T-helper 17 cell (primary cell): ENCODE data around the gene YWHAQ. TPM values are rescaled to one million over a fixed set of nuclear protein-coding genes. Genes with fewer than 3 reads are reported as not detected.
"Not testable (repeated sequence)": the region's sequence is repeated elsewhere in the genome, so short reads cannot be mapped to it uniquely, and the experiment has no call there.

Experiments
- ATAC-seq: fragments of 150-1000 bp; cut with Tn5 transposase; 2 replicates; pipeline ENCODE4 v1.10.0; 2021; ENCODE audit warnings: mild to moderate bottlenecking, moderate library complexity
- DNase-seq, 3 donors: peaks; one replicate each; pipeline versions ENCODE4 v3.0.0 to v3.0.0-alpha.2; 2020 to 2021
- H3K9me3 ChIP-seq: one replicate; pipeline ENCODE4 v1.7.0; 2013; ENCODE audit warnings: low read length, mild to moderate bottlenecking; ENCODE audit not compliant: control insufficient read depth, poor library complexity, severe bottlenecking
- H3K27ac Mint-ChIP-seq: one replicate; pipeline ENCODE4 v1.8.0; 2022; ENCODE audit warnings: mild to moderate bottlenecking, moderate library complexity, mixed read lengths
- H3K27me3 Mint-ChIP-seq: one replicate; pipeline ENCODE4 v1.8.0; 2022; ENCODE audit warnings: mixed read lengths
- H3K36me3 Mint-ChIP-seq: one replicate; pipeline ENCODE4 v1.8.0; 2022; ENCODE audit warnings: low read depth, mixed read lengths
- H3K4me1 Mint-ChIP-seq: one replicate; pipeline ENCODE4 v1.8.0; 2022; ENCODE audit warnings: mild to moderate bottlenecking, mixed read lengths
- H3K4me3 Mint-ChIP-seq: one replicate; pipeline ENCODE4 v1.8.0; 2022; ENCODE audit warnings: mild to moderate bottlenecking, moderate library complexity, mixed read lengths
- total RNA-seq, 4 donors: library from RNA in 2 of 4; stranded (reverse) in 2 of 4; gene quantifications; one replicate each; pipeline ENCODE4 v1.2.3 and lab custom pipeline; 2022 to 2026

YWHAQ gene
- total RNA-seq, 2 donors from 2014 or later: 176 to 189 TPM

GRCh38 chr2:9592699-9593098 lies 38.1 kb downstream of the YWHAQ start:
- Mint-ChIP-seq H3K27me3 (no peaks in the 10 kb centered on the region), H3K4me3 (no peak overlapping the region), H3K36me3 (peaks cover 3% of the 10 kb centered on the region), H3K4me1 (peaks cover 34% of the 10 kb centered on the region), H3K27ac (peak overlapping the region; percentile 89)
- no peaks in the 10 kb centered on the region for H3K9me3 ChIP-seq
- DNase-seq (no peak), ATAC-seq (no peak)

DNA sequence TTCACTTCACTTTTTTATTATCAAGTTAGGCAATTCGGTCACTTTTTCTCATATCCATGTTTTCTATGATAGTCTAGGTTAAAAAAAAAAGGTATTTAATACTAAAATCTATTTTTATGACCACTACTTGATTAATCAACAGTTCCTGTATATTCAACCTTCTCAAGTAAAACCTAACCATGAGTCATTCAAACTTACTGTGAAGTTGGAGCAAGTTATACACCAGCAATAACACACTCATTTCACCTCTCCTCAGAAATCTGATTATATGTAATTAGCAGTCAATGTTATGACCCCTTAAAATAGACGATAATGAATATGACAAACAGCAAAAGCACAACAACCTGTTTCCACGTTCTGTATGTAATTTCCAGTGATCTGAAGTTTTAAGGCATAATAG lies 40.2 kb downstream of the YWHAQ start:
- H3K4me3 Mint-ChIP-seq: no peak overlapping the region
- peaks cover 9% of the 10 kb centered on the region for H3K36me3 Mint-ChIP-seq
- H3K9me3 ChIP-seq: no peaks in the 10 kb centered on the region
- ATAC-seq: no peak
- DNase-seq: no peak
- no peaks in the 10 kb centered on the region for H3K27me3 Mint-ChIP-seq
- H3K4me1 Mint-ChIP-seq: peaks cover 25% of the 10 kb centered on the region
- peak overlapping the region; percentile 65 for H3K27ac Mint-ChIP-seq

GRCh38 chr2:9586465-9586864 lies 44.3 kb downstream of the YWHAQ start:
- DNase-seq (no peak), ATAC-seq (no peak)
- Mint-ChIP-seq H3K36me3 (peaks cover 6% of the 10 kb centered on the region), H3K4me1 (peaks cover 6% of the 10 kb centered on the region), H3K27me3 (no peaks in the 10 kb centered on the region), H3K27ac (peak overlapping the region; percentile 53), H3K4me3 (no peak overlapping the region)
- H3K9me3 ChIP-seq: no peaks in the 10 kb centered on the region

GRCh38 chr2:9585486-9585885 lies 45.3 kb downstream of the YWHAQ start:
- Mint-ChIP-seq H3K27ac (peak overlapping the region; percentile 53), H3K27me3 (no peaks in the 10 kb centered on the region), H3K4me3 (no peak overlapping the region), H3K36me3 (peaks cover 6% of the 10 kb centered on the region), H3K4me1 (peaks cover under 1% of the 10 kb centered on the region)
- ATAC-seq (no peak), DNase-seq (no peak)
- H3K9me3 ChIP-seq: no peaks in the 10 kb centered on the region

DNA sequence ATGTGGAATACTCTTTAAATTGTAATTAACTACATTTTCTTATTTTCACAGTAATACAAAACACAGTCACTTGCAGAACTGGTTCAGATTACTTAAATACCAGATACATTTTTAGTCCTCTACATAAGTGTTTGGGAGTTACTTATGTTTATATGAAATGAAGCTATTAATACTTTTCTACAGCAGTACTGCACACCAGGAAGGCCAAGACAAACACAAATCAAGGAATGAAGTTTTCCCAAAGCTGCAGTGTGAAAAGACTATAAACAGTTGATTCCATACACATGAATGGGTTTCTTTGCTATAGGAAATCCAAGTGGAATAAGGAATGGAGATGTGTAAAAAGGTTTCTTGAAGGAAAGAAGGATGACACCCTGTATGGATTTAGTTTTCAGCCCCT lies 45.9 kb downstream of the YWHAQ start:
- ATAC-seq, H3K4me3 Mint-ChIP-seq, H3K36me3 Mint-ChIP-seq, H3K27me3 Mint-ChIP-seq, H3K9me3 ChIP-seq, H3K4me1 Mint-ChIP-seq, DNase-seq: not testable (repeated sequence)
- H3K27ac Mint-ChIP-seq: peak overlapping the region; percentile 53

DNA sequence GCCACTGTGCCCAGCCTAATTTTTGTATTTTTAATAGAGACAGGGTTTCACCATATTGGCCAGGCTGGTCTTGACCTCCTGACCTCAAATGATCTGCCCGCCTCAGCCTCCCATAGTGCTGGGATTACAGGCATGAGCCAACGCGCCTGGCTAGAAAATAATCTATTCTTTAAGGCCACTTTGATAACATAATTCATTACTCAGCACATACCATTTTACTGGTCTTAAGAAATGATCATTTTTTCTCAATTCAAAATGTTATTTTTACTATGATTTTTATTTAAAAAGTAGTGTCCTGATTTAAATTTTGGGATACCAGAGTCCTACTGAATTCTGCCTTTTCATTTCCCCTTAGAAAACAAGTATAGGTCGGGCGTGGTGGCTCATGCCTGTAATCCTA lies 48.2 kb downstream of the YWHAQ start:
- H3K9me3 ChIP-seq: no peaks in the 10 kb centered on the region
- Mint-ChIP-seq H3K4me3 (no peak overlapping the region), H3K27me3 (no peaks in the 10 kb centered on the region), H3K36me3 (peaks cover 9% of the 10 kb centered on the region), H3K27ac (peak overlapping the region; percentile 87), H3K4me1 (peaks cover 4% of the 10 kb centered on the region)
- DNase-seq: no peak
- ATAC-seq: no peak

DNA sequence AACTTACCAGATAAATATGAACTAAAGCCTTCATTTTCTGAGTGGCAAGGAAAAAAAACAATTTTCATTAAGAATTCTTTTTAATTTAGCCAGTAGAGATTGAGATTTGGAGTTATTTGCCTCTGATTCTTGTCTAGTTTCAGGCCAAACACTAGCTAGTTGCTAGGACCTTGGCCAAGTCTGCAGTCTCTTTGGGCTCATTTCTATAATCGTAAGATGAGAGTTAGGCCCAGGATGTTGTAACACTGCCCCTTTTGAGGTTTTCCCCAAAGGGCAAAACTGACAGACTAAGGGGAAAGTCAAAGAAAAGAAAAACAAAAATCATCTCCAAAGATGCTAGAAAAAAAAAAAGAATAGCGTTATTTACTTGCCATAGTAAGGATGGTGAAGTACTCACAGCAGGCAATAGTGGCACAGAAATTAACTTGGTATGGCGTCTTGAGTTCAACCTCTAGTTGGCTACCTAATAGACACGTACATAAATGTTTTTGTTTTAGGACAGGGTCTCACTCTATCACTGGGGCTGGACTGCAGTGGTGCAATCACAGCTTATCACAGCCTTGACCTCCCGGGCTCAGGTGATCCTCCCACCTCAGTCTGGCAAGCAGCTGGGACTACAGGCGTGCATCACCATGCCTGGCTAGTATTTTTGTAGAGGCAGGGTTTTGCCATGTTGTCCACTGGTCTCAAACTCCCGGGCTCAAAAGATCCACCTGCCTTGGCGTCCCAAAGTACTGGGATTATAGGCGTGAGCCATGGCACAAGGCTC lies 52.1 kb downstream of the YWHAQ start:
- Mint-ChIP-seq H3K36me3 (peaks cover 3% of the 10 kb centered on the region), H3K4me3 (no peak overlapping the region), H3K4me1 (peaks cover 8% of the 10 kb centered on the region), H3K27ac (peak overlapping the region; percentile 87), H3K27me3 (no peaks in the 10 kb centered on the region)
- ATAC-seq (peak; percentile 3), DNase-seq (no peak)
- no peaks in the 10 kb centered on the region for H3K9me3 ChIP-seq

- no peaks in the 10 kb centered on the region for H3K9me3 ChIP-seq
- peaks cover 9% of the 10 kb centered on the region for H3K4me1 Mint-ChIP-seq
- no peak for ATAC-seq
- H3K27me3 Mint-ChIP-seq: no peaks in the 10 kb centered on the region
- peak overlapping the region; percentile 87 for H3K27ac Mint-ChIP-seq
- no peak for DNase-seq
- no peak overlapping the region for H3K4me3 Mint-ChIP-seq
- no peaks in the 10 kb centered on the region for H3K36me3 Mint-ChIP-seq
Measured at GRCh38 chr2:9574331-9574730, 56.5 kb downstream of the YWHAQ start.

DNA sequence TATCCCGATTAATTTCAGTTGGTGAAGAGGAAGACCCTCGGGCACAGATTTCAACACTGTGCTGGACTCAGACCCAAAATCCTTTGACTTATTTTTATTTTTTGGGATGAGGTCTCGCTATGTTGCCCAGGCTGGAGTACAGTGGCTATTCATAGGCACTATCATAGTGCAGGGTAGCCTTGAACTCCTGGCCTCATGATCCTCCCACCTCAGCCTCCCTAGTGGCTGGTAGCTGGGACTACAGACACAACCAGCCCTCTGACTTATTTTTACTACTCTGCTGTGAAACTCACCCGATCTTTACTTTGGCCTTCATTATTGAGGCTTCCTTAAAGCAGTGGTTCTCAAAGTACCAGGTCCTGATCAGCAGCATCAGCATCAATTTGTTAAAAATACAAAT lies 57.0 kb downstream of the YWHAQ start:
- H3K9me3 ChIP-seq: no peaks in the 10 kb centered on the region
- Mint-ChIP-seq H3K36me3 (no peaks in the 10 kb centered on the region), H3K27me3 (no peaks in the 10 kb centered on the region), H3K4me3 (no peak overlapping the region), H3K4me1 (peaks cover 9% of the 10 kb centered on the region), H3K27ac (peak overlapping the region; percentile 87)
- peak; percentile 40 for ATAC-seq
- no peak for DNase-seq

DNA sequence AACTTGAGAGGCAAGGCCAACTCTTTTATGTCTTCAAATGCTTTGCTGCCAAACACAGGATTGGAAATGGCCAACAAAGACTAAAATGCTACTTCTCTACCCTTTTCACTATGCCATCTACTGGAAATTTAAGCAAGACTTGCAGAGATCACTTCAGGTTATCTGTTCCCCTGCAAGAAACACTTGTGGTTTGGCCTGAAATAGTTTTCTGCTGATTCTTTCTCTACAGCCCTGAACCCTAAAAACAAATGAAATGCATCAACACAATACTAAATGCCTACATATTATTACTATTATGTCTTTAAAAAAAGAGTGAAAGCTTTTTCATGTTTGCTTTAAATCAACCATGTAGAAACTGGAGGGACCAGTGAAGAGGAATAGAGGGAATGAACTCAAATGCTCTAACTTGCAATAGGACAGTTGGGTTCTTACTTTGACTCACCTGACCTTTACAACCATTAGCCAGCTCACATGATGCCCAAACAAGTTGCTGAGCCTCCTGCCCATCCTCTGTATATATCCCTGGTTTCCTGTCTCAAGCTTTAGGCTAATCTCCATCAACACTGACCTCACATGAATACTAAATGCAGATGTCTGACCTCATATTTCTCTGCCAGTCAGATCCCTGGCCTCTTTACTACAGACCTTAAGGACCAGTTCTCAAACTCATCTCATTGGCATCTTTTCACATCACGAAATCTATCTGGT lies 57.6 kb downstream of the YWHAQ start:
- H3K36me3 Mint-ChIP-seq: no peaks in the 10 kb centered on the region
- H3K27me3 Mint-ChIP-seq: no peaks in the 10 kb centered on the region
- peak overlapping the region; percentile 87 for H3K27ac Mint-ChIP-seq
- H3K4me1 Mint-ChIP-seq: peaks cover 9% of the 10 kb centered on the region
- ATAC-seq (no peak), DNase-seq (no peak)
- H3K4me3 Mint-ChIP-seq: peak overlapping the region; percentile 13
- H3K9me3 ChIP-seq: no peaks in the 10 kb centered on the region

DNA sequence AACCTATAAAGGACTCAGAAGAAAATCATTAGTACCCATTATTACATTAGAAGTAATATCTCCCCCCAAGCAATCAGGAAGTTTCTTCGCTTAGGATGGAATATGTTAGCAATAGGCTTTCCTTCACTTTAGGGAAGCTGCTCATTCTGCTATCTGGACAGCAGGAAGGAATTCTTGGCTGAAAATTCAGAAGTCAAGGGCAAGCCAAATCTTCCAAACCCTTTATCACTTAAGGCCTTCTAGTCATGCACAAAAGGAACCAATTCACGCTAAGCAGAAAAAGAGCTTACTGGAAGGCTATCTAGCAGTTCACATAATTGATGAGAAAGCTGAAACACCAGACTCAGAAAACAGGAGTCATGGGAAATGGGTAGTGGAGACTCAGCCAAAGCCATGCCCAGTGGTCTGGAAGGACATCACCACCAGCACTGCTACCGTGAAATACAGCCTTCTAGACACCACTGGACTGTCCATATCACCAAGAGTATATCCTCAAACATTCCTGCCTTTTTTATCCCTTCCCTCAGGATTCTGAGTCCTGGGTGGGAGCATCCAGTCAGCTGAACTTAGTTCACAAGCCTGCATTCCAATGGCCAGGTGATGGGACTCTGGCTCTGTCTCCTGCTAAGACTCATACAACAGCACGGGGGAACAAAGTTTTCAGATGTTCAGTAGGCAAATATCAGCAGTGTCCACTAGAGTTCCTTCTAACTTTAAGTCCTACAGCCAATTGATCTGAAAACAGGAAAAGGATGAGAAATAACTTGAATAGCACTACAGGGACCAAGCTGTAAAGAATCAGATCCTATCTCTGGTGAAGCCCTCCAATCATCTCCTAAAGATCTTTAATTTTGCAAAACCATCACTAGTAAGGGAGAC lies 60.4 kb downstream of the YWHAQ start:
- Mint-ChIP-seq H3K36me3 (no peaks in the 10 kb centered on the region), H3K27me3 (no peaks in the 10 kb centered on the region), H3K27ac (peak overlapping the region; percentile 16), H3K4me3 (no peak overlapping the region), H3K4me1 (peaks cover 9% of the 10 kb centered on the region)
- H3K9me3 ChIP-seq: no peaks in the 10 kb centered on the region
- ATAC-seq (no peak), DNase-seq (no peak)

DNA sequence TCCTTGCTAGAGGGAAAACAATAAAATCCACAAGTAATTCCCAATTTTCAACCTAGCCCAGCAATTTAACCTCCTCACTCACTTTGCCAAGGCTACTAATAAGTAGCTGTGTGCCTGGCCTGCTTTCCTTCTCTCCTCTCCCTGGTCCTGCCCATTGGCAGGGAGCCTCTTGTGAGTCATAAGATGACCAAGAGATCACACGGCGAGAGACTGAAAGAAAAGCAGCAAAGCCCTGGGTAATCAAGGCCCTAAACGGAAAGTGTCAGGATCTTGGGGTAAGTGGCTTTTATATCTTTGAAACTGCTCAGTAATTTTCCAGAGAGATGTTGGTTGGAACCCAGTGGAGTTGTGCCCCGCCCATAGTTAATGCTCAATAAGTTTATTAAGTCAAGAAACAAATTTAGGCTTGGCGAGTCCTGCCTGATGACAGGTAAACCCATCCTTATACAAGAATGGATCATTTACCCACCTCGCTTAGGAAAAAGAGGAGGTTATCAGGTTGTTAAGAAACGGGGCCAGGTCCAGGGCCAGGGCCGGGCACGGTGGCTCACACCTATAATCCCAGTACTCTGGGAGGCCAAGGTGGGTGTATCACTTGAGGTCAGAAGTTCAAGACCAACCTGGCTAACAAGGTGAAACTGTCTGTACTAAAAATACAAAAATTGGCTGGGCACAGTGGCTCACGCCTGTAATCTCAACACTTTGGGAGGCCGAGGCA lies 65.2 kb downstream of the YWHAQ start:
- Mint-ChIP-seq H3K36me3 (no peaks in the 10 kb centered on the region), H3K27me3 (no peaks in the 10 kb centered on the region), H3K4me3 (no peak overlapping the region), H3K27ac (no peak overlapping the region), H3K4me1 (peaks cover 2% of the 10 kb centered on the region)
- no peak for ATAC-seq
- no peak for DNase-seq
- no peaks in the 10 kb centered on the region for H3K9me3 ChIP-seq

- DNase-seq (no peak), ATAC-seq (no peak)
- no peak overlapping the region for H3K27ac Mint-ChIP-seq
- peaks cover 2% of the 10 kb centered on the region for H3K36me3 Mint-ChIP-seq
- no peak overlapping the region for H3K4me3 Mint-ChIP-seq
- H3K27me3 Mint-ChIP-seq: no peaks in the 10 kb centered on the region
- peaks cover 11% of the 10 kb centered on the region for H3K4me1 Mint-ChIP-seq
- no peaks in the 10 kb centered on the region for H3K9me3 ChIP-seq
Measured at GRCh38 chr2:9560628-9561027, 70.2 kb downstream of the YWHAQ start.
